ENCODE measurements around the gene IKBKE. TPM values are rescaled to one million over a fixed set of nuclear protein-coding genes. Genes with fewer than 3 reads are reported as not detected.

The IKBKE gene
- polyA plus RNA-seq, 2 donors, result 9.5 to 9.9 TPM

DNA sequence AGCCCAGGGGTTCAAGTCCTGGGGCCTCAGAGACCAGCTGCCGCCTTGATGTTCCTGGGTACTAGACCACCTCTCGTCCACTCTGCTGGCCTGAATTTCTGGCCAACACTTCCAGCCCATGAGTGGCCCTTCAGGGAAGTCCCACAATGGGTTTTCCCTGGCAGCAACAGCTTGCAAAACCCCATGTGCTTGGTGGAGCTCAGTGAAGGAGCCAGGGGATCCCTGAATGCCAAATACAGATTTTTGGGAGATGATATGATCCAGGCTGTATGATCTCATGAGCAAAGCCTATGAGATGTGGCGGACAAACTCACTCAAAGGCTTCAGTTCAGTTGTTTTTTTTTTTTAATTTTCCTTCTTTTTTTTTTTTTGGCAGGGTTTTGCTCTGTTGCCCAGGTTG is 27.5 kb downstream of the IKBKE start:
- Histone ChIP-seq H3K9me3 (ENCODE audit: control insufficient read depth in 2 of 2, insufficient read depth in 1 of 2, low read depth in 1 of 2, low read length in 1 of 2) (no peaks in the 10 kb centered on the region), H3K4me3 (ENCODE audit: low read depth in 1 of 2, low read length in 2 of 2) (no peak overlapping the region), H3K27me3 (ENCODE audit: control insufficient read depth in 1 of 2, insufficient read depth in 2 of 2, low read length in 2 of 2) (no peaks in the 10 kb centered on the region), H3K36me3 (ENCODE audit: control insufficient read depth in 2 of 2, insufficient read depth in 2 of 2, low read length in 1 of 2) (peaks cover 0 to 19% of the 10 kb centered on the region in 2 donors), H3K27ac (ENCODE audit: low read depth in 2 of 2, low read length in 1 of 2) (no peak overlapping the region), H3K4me1 (ENCODE audit: control insufficient read depth in 2 of 2, insufficient read depth in 2 of 2, low read length in 1 of 2) (peaks cover 4 to 22% of the 10 kb centered on the region in 2 donors)
- WGBS, 2 donors, result 85 to 86% methylated on average over 3 of the region's 3 CpGs

DNA sequence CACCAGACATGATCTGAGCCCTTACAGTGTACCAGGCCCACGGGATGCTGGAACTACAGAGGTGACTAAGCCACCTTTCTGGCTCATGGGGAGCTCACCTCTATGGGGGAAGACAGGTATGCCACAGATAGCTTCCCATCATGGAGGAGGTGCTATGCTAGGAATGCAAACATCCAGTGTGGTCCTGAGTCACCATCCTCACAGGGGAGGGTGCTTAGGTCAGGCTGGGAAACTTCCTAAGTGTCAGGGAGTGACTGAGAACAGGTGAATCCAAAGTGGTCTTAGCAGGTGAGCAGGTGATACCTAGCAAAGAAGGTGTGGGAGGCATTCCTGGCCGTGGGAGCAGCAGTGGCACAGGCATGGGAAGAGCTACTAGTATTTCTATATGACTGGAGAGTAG is 28.4 kb downstream of the IKBKE start:
- H3K27me3 ChIP-seq (ENCODE audit: control insufficient read depth in 1 of 2, insufficient read depth in 2 of 2, low read length in 2 of 2), result no peaks in the 10 kb centered on the region
- H3K36me3 ChIP-seq (ENCODE audit: control insufficient read depth in 2 of 2, insufficient read depth in 2 of 2, low read length in 1 of 2), result peaks cover 0 to 15% of the 10 kb centered on the region in 2 donors
- 73 to 80% methylated on average over 2 of the region's 2 CpGs for WGBS, 2 donors
- peaks cover 4 to 22% of the 10 kb centered on the region in 2 donors for H3K4me1 ChIP-seq (ENCODE audit: control insufficient read depth in 2 of 2, insufficient read depth in 2 of 2, low read length in 1 of 2)
- no peaks in the 10 kb centered on the region for H3K9me3 ChIP-seq (ENCODE audit: control insufficient read depth in 2 of 2, insufficient read depth in 1 of 2, low read depth in 1 of 2, low read length in 1 of 2)
- no peak overlapping the region for H3K4me3 ChIP-seq (ENCODE audit: low read depth in 1 of 2, low read length in 2 of 2)
- no peak overlapping the region for H3K27ac ChIP-seq (ENCODE audit: low read depth in 2 of 2, low read length in 1 of 2)

DNA sequence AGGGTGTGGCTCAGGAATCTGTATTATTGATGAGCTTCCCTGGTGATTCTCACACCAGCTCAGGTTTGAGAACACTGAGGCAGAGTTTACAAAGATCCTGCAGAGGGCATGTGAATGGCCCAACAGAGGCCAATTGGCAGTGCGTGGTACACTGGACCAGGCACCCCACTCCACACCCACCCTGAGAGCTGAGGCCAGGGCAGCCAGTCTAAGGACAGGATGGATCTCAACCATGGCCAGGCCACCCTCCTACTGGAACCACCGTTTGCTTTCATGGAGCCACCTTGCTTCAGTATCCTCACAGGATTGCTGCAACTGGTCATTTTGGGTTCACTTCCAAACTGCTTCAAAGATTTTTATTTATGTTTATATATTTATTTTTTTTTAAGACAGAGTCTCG is 29.8 kb downstream of the IKBKE start:
- Histone ChIP-seq H3K4me1 (ENCODE audit: control insufficient read depth in 2 of 2, insufficient read depth in 2 of 2, low read length in 1 of 2) (peaks cover 4 to 22% of the 10 kb centered on the region in 2 donors), H3K27ac (ENCODE audit: low read depth in 2 of 2, low read length in 1 of 2) (no peak overlapping the region), H3K9me3 (ENCODE audit: control insufficient read depth in 2 of 2, insufficient read depth in 1 of 2, low read depth in 1 of 2, low read length in 1 of 2) (no peaks in the 10 kb centered on the region), H3K4me3 (ENCODE audit: low read depth in 1 of 2, low read length in 2 of 2) (no peak overlapping the region), H3K27me3 (ENCODE audit: control insufficient read depth in 1 of 2, insufficient read depth in 2 of 2, low read length in 2 of 2) (no peaks in the 10 kb centered on the region), H3K36me3 (ENCODE audit: control insufficient read depth in 2 of 2, insufficient read depth in 2 of 2, low read length in 1 of 2) (peaks cover 0 to 7% of the 10 kb centered on the region in 2 donors)
- WGBS, 2 donors, result 92 to 95% methylated on average over 3 of the region's 3 CpGs

DNA sequence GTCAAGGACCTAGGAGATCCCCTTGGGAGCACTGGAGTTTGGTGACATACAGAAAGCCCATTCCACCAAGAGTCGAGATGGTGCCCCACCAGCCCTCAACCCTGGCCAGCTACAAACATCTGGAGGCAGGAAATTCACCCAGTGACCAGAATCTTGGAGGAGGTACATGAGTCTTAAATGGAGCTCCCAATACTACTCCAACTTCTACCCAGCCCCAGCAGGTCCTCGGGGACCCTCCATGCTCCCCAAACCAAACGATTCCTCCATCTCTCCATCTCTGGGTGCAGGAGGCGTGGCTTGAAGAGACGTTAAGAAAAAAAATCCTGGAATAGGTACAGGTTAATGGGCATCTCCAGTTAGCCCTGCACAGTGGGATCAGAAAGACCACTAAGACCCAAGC is 31.6 kb downstream of the IKBKE start:
- no peaks in the 10 kb centered on the region for H3K9me3 ChIP-seq (ENCODE audit: control insufficient read depth in 2 of 2, insufficient read depth in 1 of 2, low read depth in 1 of 2, low read length in 1 of 2)
- peaks cover 8 to 19% of the 10 kb centered on the region in 2 donors for H3K4me1 ChIP-seq (ENCODE audit: control insufficient read depth in 2 of 2, insufficient read depth in 2 of 2, low read length in 1 of 2)
- peak overlapping the region; percentile 62 to 90 for H3K27ac ChIP-seq (ENCODE audit: low read depth in 2 of 2, low read length in 1 of 2)
- no peak overlapping the region for H3K4me3 ChIP-seq (ENCODE audit: low read depth in 1 of 2, low read length in 2 of 2)
- WGBS, 2 donors, result 86 to 89% methylated on average over 5 of the region's 5 CpGs
- no peaks in the 10 kb centered on the region for H3K27me3 ChIP-seq (ENCODE audit: control insufficient read depth in 1 of 2, insufficient read depth in 2 of 2, low read length in 2 of 2)
- no peaks in the 10 kb centered on the region for H3K36me3 ChIP-seq (ENCODE audit: control insufficient read depth in 2 of 2, insufficient read depth in 2 of 2, low read length in 1 of 2)

DNA sequence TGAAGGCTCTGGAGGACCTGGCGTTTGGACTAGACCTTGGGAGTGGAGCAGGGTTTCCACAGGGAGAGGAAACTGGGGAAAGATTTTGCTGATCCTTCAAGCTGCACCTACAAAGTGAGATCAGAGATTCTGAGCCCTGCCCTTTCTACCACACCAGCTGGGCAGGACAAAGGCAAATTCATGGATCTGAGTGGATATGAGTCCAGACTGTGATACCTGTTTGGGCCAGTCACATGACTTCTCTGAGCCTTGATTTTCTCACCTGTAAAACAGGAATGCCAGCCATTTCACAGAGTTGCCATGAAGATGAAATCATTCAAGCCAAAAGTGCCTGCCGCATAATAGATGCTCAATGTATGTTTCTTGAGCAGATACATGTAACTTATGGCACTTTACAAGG is 32.1 kb downstream of the IKBKE start:
- Histone ChIP-seq H3K4me1 (ENCODE audit: control insufficient read depth in 2 of 2, insufficient read depth in 2 of 2, low read length in 1 of 2) (peaks cover 8 to 19% of the 10 kb centered on the region in 2 donors), H3K36me3 (ENCODE audit: control insufficient read depth in 2 of 2, insufficient read depth in 2 of 2, low read length in 1 of 2) (no peaks in the 10 kb centered on the region), H3K27me3 (ENCODE audit: control insufficient read depth in 1 of 2, insufficient read depth in 2 of 2, low read length in 2 of 2) (no peaks in the 10 kb centered on the region), H3K4me3 (ENCODE audit: low read depth in 1 of 2, low read length in 2 of 2) (no peak overlapping the region), H3K27ac (ENCODE audit: low read depth in 2 of 2, low read length in 1 of 2) (peak overlapping the region; percentile 62 to 90), H3K9me3 (ENCODE audit: control insufficient read depth in 2 of 2, insufficient read depth in 1 of 2, low read depth in 1 of 2, low read length in 1 of 2) (no peaks in the 10 kb centered on the region)
- WGBS, 2 donors, result 85 to 92% methylated on average over 2 of the region's 2 CpGs

DNA sequence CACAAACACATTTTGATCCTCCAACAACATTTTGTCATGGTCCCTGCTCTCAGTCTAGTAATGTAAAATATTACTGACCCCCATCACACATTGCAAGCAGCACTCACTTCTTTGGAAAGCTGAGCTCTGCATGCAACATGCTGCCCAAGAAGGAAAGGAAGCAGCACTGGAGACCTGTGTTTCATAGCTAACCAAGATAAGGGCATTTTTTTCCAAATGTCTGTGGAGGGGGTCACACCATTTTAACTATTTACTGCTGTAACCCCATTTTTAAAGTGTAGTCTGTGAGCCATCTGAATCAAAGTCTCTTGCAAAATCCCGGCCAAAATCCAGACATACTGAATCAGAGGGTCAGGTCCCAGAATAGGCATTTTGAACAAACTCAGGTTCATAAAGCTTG is 32.5 kb downstream of the IKBKE start:
- WGBS, 2 donors, result 90 to 95% methylated on average over 1 of the region's 1 CpG
- Histone ChIP-seq H3K9me3 (ENCODE audit: control insufficient read depth in 2 of 2, insufficient read depth in 1 of 2, low read depth in 1 of 2, low read length in 1 of 2) (no peaks in the 10 kb centered on the region), H3K27ac (ENCODE audit: low read depth in 2 of 2, low read length in 1 of 2) (peak overlapping the region in 1 of 2 donors; percentile 19), H3K36me3 (ENCODE audit: control insufficient read depth in 2 of 2, insufficient read depth in 2 of 2, low read length in 1 of 2) (no peaks in the 10 kb centered on the region), H3K4me3 (ENCODE audit: low read depth in 1 of 2, low read length in 2 of 2) (no peak overlapping the region), H3K27me3 (ENCODE audit: control insufficient read depth in 1 of 2, insufficient read depth in 2 of 2, low read length in 2 of 2) (no peaks in the 10 kb centered on the region), H3K4me1 (ENCODE audit: control insufficient read depth in 2 of 2, insufficient read depth in 2 of 2, low read length in 1 of 2) (peaks cover 8 to 19% of the 10 kb centered on the region in 2 donors)

DNA sequence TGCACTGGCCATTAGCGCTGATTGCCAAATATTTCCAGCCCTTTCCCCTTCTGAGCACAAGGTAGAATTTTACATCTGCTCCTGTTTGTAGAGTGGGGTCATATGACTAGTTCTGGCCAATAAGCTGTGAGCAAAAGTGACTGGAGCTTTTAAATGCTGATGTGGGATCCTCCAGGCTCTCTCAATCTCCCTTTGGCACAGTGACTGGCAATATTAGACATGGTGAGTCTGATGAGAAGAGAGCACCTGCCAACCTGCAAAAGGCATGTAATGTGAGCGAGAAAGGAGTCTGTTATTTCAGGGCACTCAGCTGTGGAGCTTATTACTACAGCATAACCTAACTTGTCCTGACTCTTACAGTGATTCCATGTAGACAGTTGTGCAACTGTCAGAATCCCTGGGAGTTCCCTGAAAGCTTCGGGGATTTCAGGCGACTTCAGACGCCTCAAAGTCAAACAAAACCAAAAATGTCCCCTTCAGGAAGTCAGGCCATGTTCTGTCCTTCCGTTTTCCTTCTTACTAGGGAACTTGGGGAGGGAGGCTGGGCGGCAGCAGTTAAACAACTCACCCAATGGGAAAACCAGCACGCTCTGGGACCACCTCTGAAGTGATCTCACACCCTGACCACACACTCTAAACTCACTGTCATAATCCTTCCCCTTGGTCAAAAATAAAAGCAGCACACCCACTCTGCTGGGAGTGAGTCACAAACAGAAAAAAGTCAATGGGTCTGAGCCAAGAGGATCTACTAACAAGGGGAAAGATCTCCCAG is 33.5 kb downstream of the IKBKE start:
- H3K36me3 ChIP-seq (ENCODE audit: control insufficient read depth in 2 of 2, insufficient read depth in 2 of 2, low read length in 1 of 2), result no peaks in the 10 kb centered on the region
- H3K4me1 ChIP-seq (ENCODE audit: control insufficient read depth in 2 of 2, insufficient read depth in 2 of 2, low read length in 1 of 2), result peaks cover 8 to 19% of the 10 kb centered on the region in 2 donors
- no peaks in the 10 kb centered on the region for H3K27me3 ChIP-seq (ENCODE audit: control insufficient read depth in 1 of 2, insufficient read depth in 2 of 2, low read length in 2 of 2)
- WGBS, 2 donors, result 26 to 34% methylated on average over 8 of the region's 8 CpGs
- H3K9me3 ChIP-seq (ENCODE audit: control insufficient read depth in 2 of 2, insufficient read depth in 1 of 2, low read depth in 1 of 2, low read length in 1 of 2), result no peaks in the 10 kb centered on the region
- no peak overlapping the region for H3K4me3 ChIP-seq (ENCODE audit: low read depth in 1 of 2, low read length in 2 of 2)
- peak overlapping the region; percentile 76 to 83 for H3K27ac ChIP-seq (ENCODE audit: low read depth in 2 of 2, low read length in 1 of 2)

DNA sequence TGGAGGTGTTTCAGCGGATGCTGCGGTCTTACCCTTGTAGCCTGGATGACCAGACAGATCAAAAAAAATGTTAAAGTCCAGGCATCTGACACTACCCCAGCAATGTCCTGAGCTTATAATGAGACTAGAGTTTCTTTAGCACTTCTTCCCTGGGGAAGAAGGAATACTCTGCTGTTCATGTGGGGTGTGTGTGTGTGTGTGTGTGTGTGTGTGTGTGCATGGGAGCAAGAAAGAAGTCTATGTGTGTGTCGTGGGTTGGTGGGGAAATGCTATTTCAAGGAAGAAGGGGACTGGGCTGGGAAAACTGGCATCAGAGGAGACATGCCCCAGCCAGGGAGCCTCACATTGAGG is 34.1 kb downstream of the IKBKE start:
- 15 to 40% methylated on average over 3 of the region's 3 CpGs for WGBS, 2 donors
- no peak overlapping the region for H3K4me3 ChIP-seq (ENCODE audit: low read depth in 1 of 2, low read length in 2 of 2)
- peak overlapping the region; percentile 40 to 83 for H3K27ac ChIP-seq (ENCODE audit: low read depth in 2 of 2, low read length in 1 of 2)
- H3K36me3 ChIP-seq (ENCODE audit: control insufficient read depth in 2 of 2, insufficient read depth in 2 of 2, low read length in 1 of 2), result no peaks in the 10 kb centered on the region
- no peaks in the 10 kb centered on the region for H3K9me3 ChIP-seq (ENCODE audit: control insufficient read depth in 2 of 2, insufficient read depth in 1 of 2, low read depth in 1 of 2, low read length in 1 of 2)
- H3K27me3 ChIP-seq (ENCODE audit: control insufficient read depth in 1 of 2, insufficient read depth in 2 of 2, low read length in 2 of 2), result no peaks in the 10 kb centered on the region
- H3K4me1 ChIP-seq (ENCODE audit: control insufficient read depth in 2 of 2, insufficient read depth in 2 of 2, low read length in 1 of 2), result peaks cover 8 to 19% of the 10 kb centered on the region in 2 donors

DNA sequence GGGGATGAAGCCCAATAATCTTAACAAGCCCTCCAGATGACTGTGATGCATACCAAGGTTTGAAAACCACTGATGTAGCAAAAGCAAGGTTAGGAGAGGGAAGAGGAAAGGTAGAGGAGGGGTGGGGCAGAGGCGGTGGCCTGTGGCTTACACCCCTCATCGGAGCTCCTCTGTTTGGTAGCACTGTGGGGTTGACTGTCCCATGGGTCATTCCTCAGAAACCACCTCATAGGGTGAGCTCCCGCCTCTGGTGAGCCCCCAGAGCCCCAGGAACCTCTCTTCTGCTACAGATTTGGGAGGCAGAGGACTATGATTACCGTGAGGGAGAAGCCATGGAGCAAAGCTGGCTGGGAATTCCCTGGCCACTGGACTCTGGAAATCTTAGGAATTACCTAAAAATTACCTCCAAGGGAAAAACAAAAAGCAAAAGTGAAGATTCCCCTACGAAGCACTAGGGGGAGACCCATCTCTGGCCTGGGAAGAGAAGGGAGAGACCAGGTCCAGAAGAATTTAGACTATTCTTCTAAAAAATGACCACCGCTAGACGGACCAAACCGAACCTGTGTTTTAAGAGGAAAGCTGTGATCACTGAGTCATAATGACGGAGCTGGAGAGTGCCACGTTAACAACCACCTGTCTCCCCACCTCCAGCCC is 35.6 kb downstream of the IKBKE start:
- Histone ChIP-seq H3K36me3 (ENCODE audit: control insufficient read depth in 2 of 2, insufficient read depth in 2 of 2, low read length in 1 of 2) (no peaks in the 10 kb centered on the region), H3K9me3 (ENCODE audit: control insufficient read depth in 2 of 2, insufficient read depth in 1 of 2, low read depth in 1 of 2, low read length in 1 of 2) (no peaks in the 10 kb centered on the region), H3K4me3 (ENCODE audit: low read depth in 1 of 2, low read length in 2 of 2) (no peak overlapping the region), H3K27me3 (ENCODE audit: control insufficient read depth in 1 of 2, insufficient read depth in 2 of 2, low read length in 2 of 2) (no peaks in the 10 kb centered on the region), H3K4me1 (ENCODE audit: control insufficient read depth in 2 of 2, insufficient read depth in 2 of 2, low read length in 1 of 2) (peaks cover 8 to 21% of the 10 kb centered on the region in 2 donors), H3K27ac (ENCODE audit: low read depth in 2 of 2, low read length in 1 of 2) (peak overlapping the region in 1 of 2 donors; percentile 16)
- 55 to 56% methylated on average over 10 of the region's 10 CpGs for WGBS, 2 donors
